HL-60 (cell line): ENCODE results near the gene TMEM200A.

Source experiments
- CTCF ChIP-seq: IDR thresholded peaks from one replicate; pipeline ENCODE4 v1.5.1; 2011; ENCODE audit warnings: low read length, control low read depth, inconsistent platforms; ENCODE audit not compliant: insufficient read depth
- TF ChIP-seq, protein P1 (sequence below): IDR thresholded peaks from 2 replicates; pipeline ENCODE4 v1.6.1; 2012; ENCODE audit warnings: low read depth; ENCODE audit not compliant: insufficient replicate concordance

GRCh38 chr6:130382872-130383490 is 17.2 kb downstream of the TMEM200A start:
- TF ChIP-seq CTCF, result no peak
- TF ChIP-seq, protein P1, sequence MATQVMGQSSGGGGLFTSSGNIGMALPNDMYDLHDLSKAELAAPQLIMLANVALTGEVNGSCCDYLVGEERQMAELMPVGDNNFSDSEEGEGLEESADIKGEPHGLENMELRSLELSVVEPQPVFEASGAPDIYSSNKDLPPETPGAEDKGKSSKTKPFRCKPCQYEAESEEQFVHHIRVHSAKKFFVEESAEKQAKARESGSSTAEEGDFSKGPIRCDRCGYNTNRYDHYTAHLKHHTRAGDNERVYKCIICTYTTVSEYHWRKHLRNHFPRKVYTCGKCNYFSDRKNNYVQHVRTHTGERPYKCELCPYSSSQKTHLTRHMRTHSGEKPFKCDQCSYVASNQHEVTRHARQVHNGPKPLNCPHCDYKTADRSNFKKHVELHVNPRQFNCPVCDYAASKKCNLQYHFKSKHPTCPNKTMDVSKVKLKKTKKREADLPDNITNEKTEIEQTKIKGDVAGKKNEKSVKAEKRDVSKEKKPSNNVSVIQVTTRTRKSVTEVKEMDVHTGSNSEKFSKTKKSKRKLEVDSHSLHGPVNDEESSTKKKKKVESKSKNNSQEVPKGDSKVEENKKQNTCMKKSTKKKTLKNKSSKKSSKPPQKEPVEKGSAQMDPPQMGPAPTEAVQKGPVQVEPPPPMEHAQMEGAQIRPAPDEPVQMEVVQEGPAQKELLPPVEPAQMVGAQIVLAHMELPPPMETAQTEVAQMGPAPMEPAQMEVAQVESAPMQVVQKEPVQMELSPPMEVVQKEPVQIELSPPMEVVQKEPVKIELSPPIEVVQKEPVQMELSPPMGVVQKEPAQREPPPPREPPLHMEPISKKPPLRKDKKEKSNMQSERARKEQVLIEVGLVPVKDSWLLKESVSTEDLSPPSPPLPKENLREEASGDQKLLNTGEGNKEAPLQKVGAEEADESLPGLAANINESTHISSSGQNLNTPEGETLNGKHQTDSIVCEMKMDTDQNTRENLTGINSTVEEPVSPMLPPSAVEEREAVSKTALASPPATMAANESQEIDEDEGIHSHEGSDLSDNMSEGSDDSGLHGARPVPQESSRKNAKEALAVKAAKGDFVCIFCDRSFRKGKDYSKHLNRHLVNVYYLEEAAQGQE, result no peak
